Measurements from ENCODE around the gene PTGER1.

Gene PTGER1

DNA sequence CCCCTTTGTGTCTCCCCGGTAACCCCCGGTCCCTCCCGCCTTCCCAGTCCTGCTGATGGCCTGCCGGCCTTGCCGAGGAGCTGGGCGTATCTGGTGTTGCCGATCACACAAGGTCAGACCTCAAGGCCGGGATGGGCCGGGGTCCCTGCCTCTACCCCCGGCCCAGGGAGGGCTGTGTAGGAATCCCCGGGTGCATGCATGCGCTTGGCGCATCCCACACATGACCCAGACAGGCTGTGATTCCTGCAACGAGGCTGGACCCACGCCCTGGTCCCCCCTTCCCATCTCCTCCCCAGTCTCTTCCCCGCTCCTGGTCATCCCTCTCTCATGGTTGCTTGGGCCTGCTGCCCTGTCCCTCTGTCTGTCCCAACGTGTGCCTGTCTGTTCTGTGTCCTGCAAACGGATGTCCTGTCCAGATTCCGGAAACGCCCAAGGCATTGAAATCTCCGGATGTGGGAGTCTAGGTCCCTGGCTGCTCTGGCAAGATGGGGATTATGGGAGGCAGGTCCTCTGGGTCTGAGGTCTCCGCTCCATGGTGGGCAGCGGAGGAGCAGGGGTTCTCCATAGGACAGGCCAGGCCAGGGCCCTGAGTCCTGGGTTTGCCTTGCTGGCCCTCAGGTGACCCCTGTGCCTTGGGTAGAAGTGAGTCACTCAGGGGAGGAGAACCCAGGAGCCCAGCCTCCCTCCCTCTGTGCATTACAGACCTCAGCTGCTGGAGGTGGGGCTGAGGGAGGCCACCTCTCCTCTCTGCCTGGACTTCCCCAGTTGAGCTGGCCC is 40.4 kb downstream of the PTGER1 start:
- H3K27ac ChIP-seq (replicated peaks) = peak overlapping the region; percentile 23; the same call in 1 of the 2 replicates
- TF ChIP-seq, protein P1, sequence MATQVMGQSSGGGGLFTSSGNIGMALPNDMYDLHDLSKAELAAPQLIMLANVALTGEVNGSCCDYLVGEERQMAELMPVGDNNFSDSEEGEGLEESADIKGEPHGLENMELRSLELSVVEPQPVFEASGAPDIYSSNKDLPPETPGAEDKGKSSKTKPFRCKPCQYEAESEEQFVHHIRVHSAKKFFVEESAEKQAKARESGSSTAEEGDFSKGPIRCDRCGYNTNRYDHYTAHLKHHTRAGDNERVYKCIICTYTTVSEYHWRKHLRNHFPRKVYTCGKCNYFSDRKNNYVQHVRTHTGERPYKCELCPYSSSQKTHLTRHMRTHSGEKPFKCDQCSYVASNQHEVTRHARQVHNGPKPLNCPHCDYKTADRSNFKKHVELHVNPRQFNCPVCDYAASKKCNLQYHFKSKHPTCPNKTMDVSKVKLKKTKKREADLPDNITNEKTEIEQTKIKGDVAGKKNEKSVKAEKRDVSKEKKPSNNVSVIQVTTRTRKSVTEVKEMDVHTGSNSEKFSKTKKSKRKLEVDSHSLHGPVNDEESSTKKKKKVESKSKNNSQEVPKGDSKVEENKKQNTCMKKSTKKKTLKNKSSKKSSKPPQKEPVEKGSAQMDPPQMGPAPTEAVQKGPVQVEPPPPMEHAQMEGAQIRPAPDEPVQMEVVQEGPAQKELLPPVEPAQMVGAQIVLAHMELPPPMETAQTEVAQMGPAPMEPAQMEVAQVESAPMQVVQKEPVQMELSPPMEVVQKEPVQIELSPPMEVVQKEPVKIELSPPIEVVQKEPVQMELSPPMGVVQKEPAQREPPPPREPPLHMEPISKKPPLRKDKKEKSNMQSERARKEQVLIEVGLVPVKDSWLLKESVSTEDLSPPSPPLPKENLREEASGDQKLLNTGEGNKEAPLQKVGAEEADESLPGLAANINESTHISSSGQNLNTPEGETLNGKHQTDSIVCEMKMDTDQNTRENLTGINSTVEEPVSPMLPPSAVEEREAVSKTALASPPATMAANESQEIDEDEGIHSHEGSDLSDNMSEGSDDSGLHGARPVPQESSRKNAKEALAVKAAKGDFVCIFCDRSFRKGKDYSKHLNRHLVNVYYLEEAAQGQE (IDR thresholded peaks at IDR 0.05; ENCODE audit: insufficient replicate concordance, low read depth) = no peak
- 0 out of 2 replicates have a peak, but pooled peaks have one; percentile 2 for TF ChIP-seq SPI1 (IDR thresholded peaks at IDR 0.05; ENCODE audit: borderline replicate concordance, low read depth)
- no peaks in the 10 kb centered on the region for H3K27me3 ChIP-seq (ENCODE audit: insufficient read depth, poor library complexity, severe bottlenecking)
- H3K4me3 ChIP-seq (replicated peaks; ENCODE audit: insufficient read depth, low read length) = peak overlapping the region; percentile 77
- DNase-seq (ENCODE audit: low read depth in 1 of 2, low spot score in 1 of 2) = peak; percentile 67

DNA sequence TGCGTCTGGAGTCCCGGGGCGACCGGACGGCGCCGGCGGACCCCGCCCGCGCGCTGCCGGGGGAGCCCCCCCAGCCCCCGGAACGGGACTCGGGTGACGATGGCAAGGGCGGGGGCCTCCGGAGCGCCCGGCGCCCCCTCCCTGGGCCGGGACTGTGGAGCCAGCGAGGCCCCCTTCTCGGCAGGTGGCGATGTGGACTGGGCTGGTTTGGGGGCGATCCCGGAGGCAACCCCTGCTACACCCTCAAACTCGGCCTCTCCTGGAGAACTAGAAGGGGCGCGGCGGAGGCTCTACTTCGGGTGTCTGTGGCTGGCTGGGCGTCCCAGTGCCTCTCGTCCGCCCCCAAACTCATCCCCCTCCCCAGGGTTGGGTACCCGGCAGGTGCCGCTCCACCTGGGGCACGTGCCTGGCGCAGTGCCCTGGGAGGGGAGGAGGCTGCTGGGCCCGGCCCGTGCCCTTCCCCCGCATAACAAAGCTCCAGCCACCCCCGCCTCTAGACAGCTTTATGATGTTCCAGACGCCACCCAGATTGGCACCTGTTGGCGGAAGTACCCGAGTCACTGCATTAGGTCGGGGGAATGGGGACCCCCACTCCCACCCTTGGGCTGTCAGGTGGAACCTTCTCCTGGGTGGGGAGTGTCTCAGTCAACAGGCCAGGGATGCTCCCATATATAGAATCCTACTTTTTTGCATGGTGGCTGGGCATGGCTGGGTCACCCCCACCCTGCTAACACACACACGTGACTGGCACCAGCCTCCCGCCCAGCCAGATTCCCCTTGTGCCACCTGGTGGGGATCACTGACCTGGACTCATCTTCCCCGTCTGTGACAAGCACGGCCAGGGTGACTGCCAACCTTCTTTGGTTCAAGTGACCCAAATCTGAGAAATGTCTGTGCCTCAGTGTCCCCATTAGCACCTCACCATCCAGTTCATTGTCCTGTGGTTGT is 41.3 kb downstream of the PTGER1 start:
- Histone ChIP-seq H3K27ac (replicated peaks) (peak overlapping the region; percentile 48), H3K4me3 (replicated peaks; ENCODE audit: insufficient read depth, low read length) (peak overlapping the region; percentile 77), H3K27me3 (ENCODE audit: insufficient read depth, poor library complexity, severe bottlenecking) (no peaks in the 10 kb centered on the region)
- TF ChIP-seq POLR2AphosphoS5 (IDR thresholded peaks at IDR 0.05; ENCODE audit: low read depth) (no peak; the same call in 1 of the 2 replicates), SPI1 (IDR thresholded peaks at IDR 0.05; ENCODE audit: borderline replicate concordance, low read depth) (no peak), GABPA (IDR thresholded peaks at IDR 0.05; ENCODE audit: low read depth) (no peak)
- TF ChIP-seq, protein P2, sequence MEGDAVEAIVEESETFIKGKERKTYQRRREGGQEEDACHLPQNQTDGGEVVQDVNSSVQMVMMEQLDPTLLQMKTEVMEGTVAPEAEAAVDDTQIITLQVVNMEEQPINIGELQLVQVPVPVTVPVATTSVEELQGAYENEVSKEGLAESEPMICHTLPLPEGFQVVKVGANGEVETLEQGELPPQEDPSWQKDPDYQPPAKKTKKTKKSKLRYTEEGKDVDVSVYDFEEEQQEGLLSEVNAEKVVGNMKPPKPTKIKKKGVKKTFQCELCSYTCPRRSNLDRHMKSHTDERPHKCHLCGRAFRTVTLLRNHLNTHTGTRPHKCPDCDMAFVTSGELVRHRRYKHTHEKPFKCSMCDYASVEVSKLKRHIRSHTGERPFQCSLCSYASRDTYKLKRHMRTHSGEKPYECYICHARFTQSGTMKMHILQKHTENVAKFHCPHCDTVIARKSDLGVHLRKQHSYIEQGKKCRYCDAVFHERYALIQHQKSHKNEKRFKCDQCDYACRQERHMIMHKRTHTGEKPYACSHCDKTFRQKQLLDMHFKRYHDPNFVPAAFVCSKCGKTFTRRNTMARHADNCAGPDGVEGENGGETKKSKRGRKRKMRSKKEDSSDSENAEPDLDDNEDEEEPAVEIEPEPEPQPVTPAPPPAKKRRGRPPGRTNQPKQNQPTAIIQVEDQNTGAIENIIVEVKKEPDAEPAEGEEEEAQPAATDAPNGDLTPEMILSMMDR (IDR thresholded peaks at IDR 0.05; ENCODE audit: insufficient read depth, low read length) = no peak
- TF ChIP-seq, protein P1 (IDR thresholded peaks at IDR 0.05; ENCODE audit: insufficient replicate concordance, low read depth) = no peak
- DNase-seq (ENCODE audit: low read depth in 1 of 2, low spot score in 1 of 2) = peak in 1 of 2 experiments; percentile 23

DNA sequence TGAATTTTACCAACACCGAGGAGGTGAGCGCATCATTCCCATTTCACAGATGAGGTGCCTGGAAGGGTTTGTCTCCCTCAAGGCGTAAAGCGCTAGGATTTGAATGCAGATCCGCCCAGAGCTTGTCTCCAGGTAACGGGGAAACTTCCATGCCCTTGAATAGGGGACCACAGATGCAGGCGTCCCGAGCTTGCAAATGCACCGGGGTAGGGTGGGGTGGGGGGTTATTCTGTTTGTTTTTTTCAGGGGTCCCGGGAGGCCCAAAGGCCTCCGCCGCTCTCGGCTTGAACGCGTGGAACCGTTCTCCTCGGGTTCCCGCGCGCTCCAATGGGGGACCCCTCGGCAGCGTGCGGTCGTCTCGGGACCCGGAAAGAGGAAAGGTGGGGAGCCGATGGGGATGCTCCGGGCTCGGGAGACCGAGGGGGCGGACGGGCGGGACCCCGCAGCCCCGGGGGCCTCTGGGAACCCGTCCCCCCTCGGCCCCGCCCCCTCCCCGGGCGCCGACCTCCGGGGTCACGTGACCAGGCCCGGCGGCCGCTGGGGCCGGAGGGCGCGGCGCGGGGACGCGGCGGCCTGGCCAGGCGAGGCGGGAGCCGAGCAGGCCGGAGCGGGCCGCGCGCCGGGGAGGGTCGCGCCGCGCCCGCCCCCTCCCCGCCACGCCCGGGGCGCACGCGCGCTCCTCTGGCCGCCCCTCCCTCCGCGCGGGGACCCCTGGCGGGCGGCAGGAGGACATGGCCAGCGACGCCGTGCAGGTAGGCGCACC is 42.2 kb downstream of the PTGER1 start, which contains the start of gene PKN1:
Gene PKN1, plus strand, starts transcription at position 516 of the 763 bp plus-strand sequence. Its CDS starts 216 bp downstream, at position 732.
- Histone ChIP-seq H3K27me3 (ENCODE audit: insufficient read depth, poor library complexity, severe bottlenecking) (no peaks in the 10 kb centered on the region), H3K27ac (replicated peaks) (peak within 1 kb of the TSS; percentile 48), H3K4me3 (replicated peaks; ENCODE audit: insufficient read depth, low read length) (peak within 1 kb of the TSS; percentile 77)
- DNase-seq (ENCODE audit: low read depth in 1 of 2, low spot score in 1 of 2) = no peak
- TF ChIP-seq GABPA (IDR thresholded peaks at IDR 0.05; ENCODE audit: low read depth) = no peak
- TF ChIP-seq, protein P2 (IDR thresholded peaks at IDR 0.05; ENCODE audit: insufficient read depth, low read length) = no peak
- TF ChIP-seq, protein P1 (IDR thresholded peaks at IDR 0.05; ENCODE audit: insufficient replicate concordance, low read depth) = no peak
